Keratinocyte (primary cell): ENCODE results near the gene RPAP2. TPM values are rescaled to one million over a fixed set of nuclear protein-coding genes. Genes with fewer than 3 reads are reported as not detected.
"Not testable (repeated sequence)": the region's sequence is repeated elsewhere in the genome, so short reads cannot be mapped to it uniquely, and the experiment has no call there.

Experiments
- DNase-seq: peaks from one replicate; pipeline ENCODE4 v3.0.0-alpha.2; 2011; ENCODE audit warnings: low read depth, missing footprints, low spot score
- FAIRE-seq: peaks from 2 replicates; lab custom pipeline; 2011; peaks lifted over from hg19 to GRCh38; lab: Jason Lieb, UNC
- H2AFZ ChIP-seq: 2 replicates; pipeline ENCODE4 v1.6.0; 2012; ENCODE audit warnings: low read length, control low read depth, inconsistent platforms; ENCODE audit not compliant: control insufficient read depth
- H3K27ac ChIP-seq: 2 replicates; pipeline ENCODE4 v1.5.1; 2011; ENCODE audit warnings: low read length; ENCODE audit not compliant: control insufficient read depth, insufficient read depth
- H3K27me3 ChIP-seq: 3 replicates; pipeline ENCODE4 v1.6.0; 2011; ENCODE audit warnings: low read length; ENCODE audit not compliant: control insufficient read depth, insufficient read depth; ENCODE audit errors: extremely low read depth
- H3K36me3 ChIP-seq, 2 experiments: 2 replicates in 1 of 2; 3 replicates in 1 of 2; pipeline ENCODE4 v1.5.1; 2011; ENCODE audit warnings: low read length in 2 of 2, mild to moderate bottlenecking in 1 of 2; ENCODE audit not compliant: control insufficient read depth in 2 of 2, insufficient read depth in 2 of 2; ENCODE audit errors: extremely low read depth in 1 of 2
- H3K4me1 ChIP-seq: 3 replicates; pipeline ENCODE4 v1.5.1; 2011; ENCODE audit warnings: low read length; ENCODE audit not compliant: control insufficient read depth, insufficient read depth; ENCODE audit errors: extremely low read depth
- H3K4me2 ChIP-seq: 3 replicates; pipeline ENCODE4 v1.6.0; 2011; ENCODE audit warnings: low read depth, low read length; ENCODE audit not compliant: control insufficient read depth, insufficient read depth; ENCODE audit errors: extremely low read depth
- H3K4me3 ChIP-seq, 3 experiments: fragments of 200-600 bp in 1 of 3; sonication (generic) in 1 of 3; 2 replicates in 2 of 3; 3 replicates in 1 of 3; pipeline ENCODE4 v1.5.1; 2011 to 2016; ENCODE audit warnings: low read length in 3 of 3, mild to moderate bottlenecking in 3 of 3, control low read depth in 2 of 3, inconsistent platforms in 1 of 3, low read depth in 1 of 3, mixed read lengths in 1 of 3, mixed run types in 1 of 3, moderate library complexity in 1 of 3; ENCODE audit not compliant: control insufficient read depth in 2 of 3, insufficient read depth in 2 of 3; ENCODE audit errors: extremely low read depth in 1 of 3
- H3K79me2 ChIP-seq: 2 replicates; pipeline ENCODE4 v1.6.0; 2012; ENCODE audit warnings: low read length; ENCODE audit not compliant: control insufficient read depth, insufficient read depth
- H3K9ac ChIP-seq: 3 replicates; pipeline ENCODE4 v1.6.0; 2011; ENCODE audit warnings: low read length; ENCODE audit not compliant: control insufficient read depth, insufficient read depth; ENCODE audit errors: extremely low read depth
- H3K9me1 ChIP-seq: 3 replicates; pipeline ENCODE4 v1.6.0; 2011; ENCODE audit warnings: low read length; ENCODE audit not compliant: control insufficient read depth, insufficient read depth; ENCODE audit errors: extremely low read depth
- H3K9me3 ChIP-seq: 2 replicates; pipeline ENCODE4 v1.5.1; 2012; ENCODE audit warnings: low read depth, low read length; ENCODE audit not compliant: control insufficient read depth
- H4K20me1 ChIP-seq: 3 replicates; pipeline ENCODE4 v1.6.0; 2011; ENCODE audit warnings: low read length; ENCODE audit not compliant: control insufficient read depth, insufficient read depth; ENCODE audit errors: extremely low read depth
- EZH2 ChIP-seq: IDR thresholded peaks from one replicate; pipeline ENCODE4 v1.6.1; 2012; ENCODE audit warnings: inconsistent platforms, mild to moderate bottlenecking, low read length, moderate library complexity
- dilution Hi-C: fragments of 300-500 bp; cut with MboI; formaldehyde crosslinking; loops from one replicate; pipeline ENCODE4 v1.7.0; 2020; ENCODE audit warnings: low sequenced_read_pairs; ENCODE audit not compliant: extremely low pct_ligation_motif_present
- polyA plus RNA-seq, 5 experiments: library from polyadenylated mRNA; depleted of rRNA in 3 of 5; stranded (reverse) in 3 of 5; stranded (forward) in 1 of 5; unstranded in 1 of 5; fragments of >200 nt; gene quantifications; 1 replicate in 1 of 5; 2 replicates in 3 of 5; 3 replicates in 1 of 5; pipeline versions ENCODE4 v1.2.1 to v1.2.3, GENCODE V29; 2011 to 2012; ENCODE audit warnings: missing spikeins in 2 of 5, low read depth in 1 of 5, low replicate concordance in 1 of 5
- TF ChIP-seq, protein P1 (sequence below), 3 experiments: IDR thresholded peaks in 1 of 3; conservative IDR thresholded peaks in 1 of 3; optimal IDR thresholded peaks in 1 of 3; 2 replicates in 2 of 3; 3 replicates in 1 of 3; pipeline versions ENCODE3 to v1.5.1; 2011; ENCODE audit warnings: low read length in 3 of 3, mild to moderate bottlenecking in 3 of 3, moderate library complexity in 2 of 3, control low read depth in 1 of 3, inconsistent platforms in 1 of 3; ENCODE audit not compliant: insufficient read depth in 2 of 3; ENCODE audit errors: extremely low read depth in 1 of 3

The RPAP2 gene
- polyA plus RNA-seq, 1 donor (not counting 4 experiments of a cell fraction or from before 2014, with no cell fraction given): 21.5 TPM

DNA sequence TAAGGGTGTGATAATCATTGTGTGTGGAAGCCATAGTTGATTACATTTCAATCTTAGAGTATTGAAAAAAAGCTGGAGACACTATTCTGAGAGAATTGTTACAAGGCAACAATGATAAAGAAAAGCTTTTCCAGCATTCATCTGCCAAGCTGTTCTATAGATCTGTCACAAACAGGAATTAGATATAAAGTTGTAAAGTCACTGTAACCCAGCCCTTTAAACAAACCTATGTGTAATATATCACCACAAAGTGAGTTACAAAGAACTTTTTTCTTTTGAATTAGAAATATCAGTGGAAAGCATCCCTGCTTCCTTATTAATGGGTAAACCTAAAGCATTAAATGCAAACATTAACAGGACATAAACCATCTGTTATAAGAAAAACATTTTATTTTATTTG lies 55.4 kb downstream of the RPAP2 start:
- Histone ChIP-seq H3K27me3 (no peaks in the 10 kb centered on the region), H3K9ac (no peak overlapping the region), H3K4me1 (no peaks in the 10 kb centered on the region), H3K79me2 (no peaks in the 10 kb centered on the region), H3K9me3 (no peaks in the 10 kb centered on the region), H3K4me2 (no peak overlapping the region), H3K4me3 (no peak overlapping the region), H4K20me1 (no peaks in the 10 kb centered on the region), H3K9me1 (no peaks in the 10 kb centered on the region), H2AFZ (no peak overlapping the region), H3K36me3 (peaks cover 0 to 3% of the 10 kb centered on the region in 2 experiments), H3K27ac (no peak overlapping the region)
- dilution Hi-C loops: no loop called here
- DNase-seq (no peak), FAIRE-seq (no peak)
- TF ChIP-seq, protein P1, sequence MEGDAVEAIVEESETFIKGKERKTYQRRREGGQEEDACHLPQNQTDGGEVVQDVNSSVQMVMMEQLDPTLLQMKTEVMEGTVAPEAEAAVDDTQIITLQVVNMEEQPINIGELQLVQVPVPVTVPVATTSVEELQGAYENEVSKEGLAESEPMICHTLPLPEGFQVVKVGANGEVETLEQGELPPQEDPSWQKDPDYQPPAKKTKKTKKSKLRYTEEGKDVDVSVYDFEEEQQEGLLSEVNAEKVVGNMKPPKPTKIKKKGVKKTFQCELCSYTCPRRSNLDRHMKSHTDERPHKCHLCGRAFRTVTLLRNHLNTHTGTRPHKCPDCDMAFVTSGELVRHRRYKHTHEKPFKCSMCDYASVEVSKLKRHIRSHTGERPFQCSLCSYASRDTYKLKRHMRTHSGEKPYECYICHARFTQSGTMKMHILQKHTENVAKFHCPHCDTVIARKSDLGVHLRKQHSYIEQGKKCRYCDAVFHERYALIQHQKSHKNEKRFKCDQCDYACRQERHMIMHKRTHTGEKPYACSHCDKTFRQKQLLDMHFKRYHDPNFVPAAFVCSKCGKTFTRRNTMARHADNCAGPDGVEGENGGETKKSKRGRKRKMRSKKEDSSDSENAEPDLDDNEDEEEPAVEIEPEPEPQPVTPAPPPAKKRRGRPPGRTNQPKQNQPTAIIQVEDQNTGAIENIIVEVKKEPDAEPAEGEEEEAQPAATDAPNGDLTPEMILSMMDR (optimal IDR thresholded peaks at IDR 0.05 in 1 of 3, IDR thresholded peaks at IDR 0.05 in 1 of 3, conservative IDR thresholded peaks at IDR 0.05 in 1 of 3; ENCODE audit: extremely low read depth in 1 of 3, insufficient read depth in 2 of 3, low read length in 3 of 3): no peak
- no peak for TF ChIP-seq EZH2

DNA sequence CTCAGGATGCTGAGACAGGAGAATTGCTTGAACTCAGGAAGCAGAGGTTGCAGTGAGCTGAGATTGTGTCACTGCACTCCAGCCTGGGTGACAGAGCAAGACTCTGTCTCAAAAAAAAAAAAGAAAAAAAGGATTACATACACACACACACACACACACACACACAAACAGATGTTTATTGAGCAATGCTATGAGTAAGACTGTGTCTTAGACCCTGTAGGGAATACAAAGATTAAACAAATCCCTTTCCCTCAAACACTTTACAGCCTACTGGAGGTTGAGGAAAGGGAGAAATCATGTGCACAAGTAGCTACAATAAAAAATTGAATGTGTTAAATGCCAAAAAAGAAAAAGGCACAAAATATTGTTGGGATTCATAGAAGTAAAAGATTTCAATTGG lies 58.1 kb downstream of the RPAP2 start:
- H3K9me3 ChIP-seq: no peaks in the 10 kb centered on the region
- H3K4me2 ChIP-seq: no peak overlapping the region
- DNase-seq (no peak), FAIRE-seq (no peak)
- no peaks in the 10 kb centered on the region for H3K79me2 ChIP-seq
- no peak for TF ChIP-seq EZH2
- TF ChIP-seq, protein P1 (optimal IDR thresholded peaks at IDR 0.05 in 1 of 3, IDR thresholded peaks at IDR 0.05 in 1 of 3, conservative IDR thresholded peaks at IDR 0.05 in 1 of 3; ENCODE audit: extremely low read depth in 1 of 3, insufficient read depth in 2 of 3, low read length in 3 of 3): no peak
- dilution Hi-C loops: no loop called here
- no peak overlapping the region for H3K27ac ChIP-seq
- H2AFZ ChIP-seq: no peak overlapping the region
- no peak overlapping the region for H3K9ac ChIP-seq
- H3K9me1 ChIP-seq: no peaks in the 10 kb centered on the region
- H4K20me1 ChIP-seq: no peaks in the 10 kb centered on the region
- no peaks in the 10 kb centered on the region for H3K27me3 ChIP-seq
- H3K36me3 ChIP-seq: peaks cover 0 to 3% of the 10 kb centered on the region in 2 experiments
- H3K4me3 ChIP-seq: no peak overlapping the region
- H3K4me1 ChIP-seq: no peaks in the 10 kb centered on the region

DNA sequence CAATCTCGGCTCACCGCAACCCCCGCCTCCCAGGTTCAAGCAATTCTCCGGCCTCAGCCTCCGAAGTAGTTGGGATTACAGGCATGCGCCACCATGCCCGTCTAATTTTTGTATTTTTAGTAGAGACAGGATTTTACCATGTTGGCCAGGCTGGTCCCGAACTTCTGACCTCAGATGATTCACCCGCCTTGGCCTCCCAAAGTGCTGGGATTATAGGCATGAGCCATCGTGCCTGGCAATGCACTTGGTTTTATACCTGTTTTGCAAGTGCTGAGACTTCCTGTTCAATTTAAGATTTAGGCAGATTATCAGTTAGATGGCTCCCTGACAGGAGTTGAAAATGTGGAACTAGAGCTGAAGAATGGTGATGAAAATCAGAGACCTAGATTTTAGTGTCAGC lies 60.5 kb downstream of the RPAP2 start:
- H3K4me2 ChIP-seq, H3K27ac ChIP-seq, H2AFZ ChIP-seq, H3K27me3 ChIP-seq, DNase-seq, H3K36me3 ChIP-seq, H3K9me1 ChIP-seq, dilution Hi-C loops, H3K4me1 ChIP-seq, H3K79me2 ChIP-seq, H3K9ac ChIP-seq, H3K9me3 ChIP-seq, H4K20me1 ChIP-seq, FAIRE-seq, H3K4me3 ChIP-seq: not testable (repeated sequence)
